SK-N-SH treated with all-trans-retinoic acid at 6 μM for 48 hours (cell line): ENCODE measurements around the gene CDC5L.

Experiments
- ARNTL ChIP-seq: fragments of 450-650 bp; formaldehyde crosslinking; IDR thresholded peaks from 2 replicates; pipeline ENCODE4 v1.5.0; 2020; ENCODE audit warnings: low read depth, mild to moderate bottlenecking, moderate library complexity, borderline replicate concordance
- PATZ1 ChIP-seq: fragments of 250-450 bp; sonication (Bioruptor Pico); IDR thresholded peaks from 2 replicates; pipeline ENCODE4 v1.8.0; 2020; ENCODE audit warnings: mild to moderate bottlenecking, moderate library complexity, borderline replicate concordance
- RARB ChIP-seq: fragments of 250-450 bp; sonication (Bioruptor Pico); IDR thresholded peaks from 2 replicates; pipeline ENCODE4 v1.8.0; 2021; ENCODE audit warnings: mild to moderate bottlenecking, moderate library complexity
- SNAI2 ChIP-seq: fragments of 250-450 bp; sonication (Bioruptor Pico); IDR thresholded peaks from 2 replicates; pipeline ENCODE4 v1.5.0; 2020; ENCODE audit warnings: mild to moderate bottlenecking, moderate library complexity
- TOX ChIP-seq: fragments of 250-450 bp; sonication (Bioruptor Pico); IDR thresholded peaks from 2 replicates; pipeline ENCODE4 v1.8.0; 2021; ENCODE audit warnings: mild to moderate bottlenecking, moderate library complexity, borderline replicate concordance
- ZFP3 ChIP-seq: fragments of 250-450 bp; sonication (Bioruptor Pico); IDR thresholded peaks from 2 replicates; pipeline ENCODE4 v1.5.0; 2020; ENCODE audit warnings: mild to moderate bottlenecking, moderate library complexity
- ZNF565 ChIP-seq: fragments of 450-650 bp; formaldehyde crosslinking; conservative IDR thresholded peaks from 2 replicates; pipeline ENCODE4 v1.5.0; 2020; ENCODE audit warnings: low read depth, mild to moderate bottlenecking, moderate library complexity

GRCh38 chr6:44457596-44457995 is 70.1 kb downstream of the CDC5L start:
- TF ChIP-seq TOX (CRISPR knock-in tag) (no peak), ZNF565 (CRISPR knock-in tag) (no peak), SNAI2 (no peak), RARB (CRISPR knock-in tag) (no peak), ZFP3 (CRISPR knock-in tag) (no peak), ARNTL (CRISPR knock-in tag) (no peak), PATZ1 (CRISPR knock-in tag) (no peak)
